Natural killer cell treated with Interleukin-12 subunit alpha and Interleukin-12 subunit beta and Interleukin-15 and Interleukin-18, amount 100 ng/mL, for 72 hours (primary cell): ENCODE data around the gene GSC2. TPM values are rescaled to one million over a fixed set of nuclear protein-coding genes. Genes with fewer than 3 reads are reported as not detected.

Experiments used
- ATAC-seq, 2 donors: fragments of 150-1000 bp; cut with Tn5 transposase in 1 of 2; sonication (Bioruptor Pico), chemical (Tn5 transposase) in 1 of 2; 2 replicates each; pipeline ENCODE4 v1.10.0; 2021
- DNase-seq: peaks from one replicate; pipeline ENCODE4 v3.0.0; 2022; ENCODE audit warnings: low spot score
- H3K27ac Mint-ChIP-seq, 2 donors: 1 replicate in 1 of 2; 2 replicates in 1 of 2; pipeline ENCODE4 v1.8.0; 2022; ENCODE audit warnings: mixed read lengths in 2 of 2, mild to moderate bottlenecking in 1 of 2, moderate library complexity in 1 of 2
- H3K27me3 Mint-ChIP-seq, 2 donors: 1 replicate in 1 of 2; 2 replicates in 1 of 2; pipeline ENCODE4 v1.8.0; 2022; ENCODE audit warnings: mixed read lengths in 2 of 2
- H3K36me3 Mint-ChIP-seq: one replicate; pipeline ENCODE4 v1.8.0; 2022; ENCODE audit warnings: mixed read lengths
- H3K4me1 Mint-ChIP-seq, 2 donors: 1 replicate in 1 of 2; 2 replicates in 1 of 2; pipeline ENCODE4 v1.8.0; 2022; ENCODE audit warnings: low read depth in 2 of 2, mixed read lengths in 2 of 2, mild to moderate bottlenecking in 1 of 2
- H3K4me3 Mint-ChIP-seq: one replicate; pipeline ENCODE4 v1.8.0; 2022; ENCODE audit warnings: mixed read lengths
- H3K9me3 Mint-ChIP-seq: 2 replicates; pipeline ENCODE4 v1.8.0; 2022; ENCODE audit warnings: mixed read lengths
- total RNA-seq, 2 donors: library from RNA; stranded (reverse); gene quantifications; one replicate each; pipeline ENCODE4 v1.2.3, GENCODE V29; 2022

Gene GSC2
- total RNA-seq, 2 donors from 2014 or later = not detected

DNA sequence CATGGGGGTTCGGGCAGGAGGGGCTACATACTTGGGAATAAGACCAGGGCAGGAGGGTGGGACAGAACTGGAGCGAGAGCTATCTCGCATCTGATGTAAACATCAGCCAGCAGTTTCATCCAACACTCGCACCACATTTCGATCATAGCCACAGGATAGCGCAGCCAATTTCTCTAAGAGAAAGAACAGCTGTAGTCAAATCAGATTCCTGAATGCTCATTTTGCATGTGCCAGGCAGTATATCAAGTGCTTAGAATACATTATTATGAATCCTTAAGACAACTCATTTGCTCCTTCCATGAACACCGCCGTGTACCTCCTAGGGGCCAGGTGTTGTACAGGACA is 42.4 kb downstream of the GSC2 start:
- no peak for ATAC-seq
- Mint-ChIP-seq H3K9me3 (no peaks in the 10 kb centered on the region), H3K4me3 (no peak overlapping the region), H3K27me3 (no peaks in the 10 kb centered on the region), H3K4me1 (peaks cover 46 to 52% of the 10 kb centered on the region in 2 donors), H3K36me3 (no peaks in the 10 kb centered on the region), H3K27ac (peak overlapping the region; percentile 67 to 88)
- DNase-seq = no peak

DNA sequence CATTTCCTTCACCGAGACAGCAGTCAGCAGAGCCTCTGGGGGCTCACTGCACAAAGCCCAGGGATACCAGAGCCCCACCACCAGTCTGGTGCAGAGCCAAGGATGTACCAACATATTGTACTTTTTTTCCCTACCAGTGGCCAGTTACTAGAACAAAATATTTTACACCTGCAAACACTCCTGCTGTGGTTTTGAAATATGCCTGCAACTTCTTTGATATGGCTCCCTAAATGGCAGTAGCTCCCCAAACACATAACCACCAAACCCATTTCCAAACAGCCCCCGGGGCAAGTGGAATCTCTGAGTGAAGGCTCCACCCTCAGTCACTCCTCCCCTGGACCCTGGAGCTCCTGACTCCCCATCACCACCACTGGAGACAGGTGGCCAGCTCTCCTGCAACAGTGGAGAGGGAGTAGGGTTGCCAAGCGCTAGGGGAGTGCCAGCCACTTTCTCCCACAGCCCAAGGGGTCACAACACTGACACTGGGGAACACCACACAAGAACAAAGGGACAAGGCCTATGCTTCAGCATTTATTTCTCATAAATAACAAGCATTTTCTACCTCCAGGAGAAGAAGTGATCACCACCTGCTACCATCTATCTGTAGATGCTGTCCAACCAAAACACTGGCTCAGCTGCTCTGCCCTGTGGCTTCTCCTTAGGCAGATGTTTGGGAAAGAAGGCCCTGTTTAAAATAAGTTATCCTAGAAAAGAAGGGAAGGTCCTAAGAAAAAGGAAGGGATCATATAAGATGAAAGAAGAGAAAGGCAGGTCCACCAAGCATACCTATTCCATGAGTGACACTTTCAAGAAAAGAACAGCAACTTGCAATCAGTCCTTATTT is 43.0 kb downstream of the GSC2 start:
- ATAC-seq = no peak
- H3K4me3 Mint-ChIP-seq = no peak overlapping the region
- no peaks in the 10 kb centered on the region for H3K36me3 Mint-ChIP-seq
- H3K9me3 Mint-ChIP-seq = no peaks in the 10 kb centered on the region
- peaks cover 46 to 52% of the 10 kb centered on the region in 2 donors for H3K4me1 Mint-ChIP-seq
- peak overlapping the region; percentile 67 to 88 for H3K27ac Mint-ChIP-seq
- no peaks in the 10 kb centered on the region for H3K27me3 Mint-ChIP-seq
- DNase-seq = no peak

DNA sequence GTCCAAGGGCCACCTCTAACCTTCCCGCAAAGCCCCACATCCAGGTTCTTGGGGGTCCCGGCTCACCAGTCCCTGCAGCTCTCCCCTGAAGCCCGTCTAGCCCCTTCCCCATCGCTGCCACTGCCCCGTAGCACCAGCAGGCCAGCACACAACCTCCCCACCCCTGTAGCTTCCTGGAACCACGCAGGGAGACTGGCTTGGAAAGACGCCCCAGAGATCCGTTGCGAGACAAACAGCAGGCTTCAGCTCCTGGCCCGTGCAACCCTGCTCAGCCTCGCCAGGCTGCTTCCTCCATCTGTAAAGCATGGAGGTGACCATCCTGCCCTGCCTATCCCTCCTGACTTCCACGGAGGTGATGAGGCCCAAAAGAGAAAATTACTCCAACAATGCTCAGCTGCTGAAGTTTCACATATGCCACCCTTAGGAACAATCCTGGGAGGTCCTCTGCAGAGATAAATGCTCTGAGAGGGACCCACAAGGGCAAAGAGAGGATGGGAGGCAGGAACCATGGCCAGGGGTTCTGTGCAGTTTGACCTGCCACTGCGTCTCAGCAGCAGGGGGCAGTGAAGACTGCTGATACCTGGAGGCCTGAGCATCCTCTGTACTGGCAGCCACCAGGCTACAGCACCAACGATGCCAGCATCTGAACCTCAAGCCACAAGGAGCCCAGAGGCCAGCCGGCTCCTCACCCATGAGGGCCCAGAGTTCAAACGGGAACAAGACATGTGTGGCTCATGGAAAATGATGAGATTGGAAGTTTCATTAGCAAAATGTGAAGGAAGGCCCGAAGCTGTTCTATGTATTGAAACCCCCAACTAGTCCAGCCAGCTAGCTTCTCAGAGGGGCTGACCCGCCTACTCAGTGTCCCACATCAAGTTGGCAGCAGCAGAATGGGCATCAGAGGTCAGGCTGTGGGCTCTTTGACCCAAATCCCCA is 44.0 kb downstream of the GSC2 start:
- Mint-ChIP-seq H3K36me3 (no peaks in the 10 kb centered on the region), H3K4me1 (peaks cover 45 to 47% of the 10 kb centered on the region in 2 donors), H3K4me3 (no peak overlapping the region), H3K27me3 (no peaks in the 10 kb centered on the region), H3K9me3 (no peaks in the 10 kb centered on the region), H3K27ac (peak overlapping the region; percentile 67 to 71)
- no peak for DNase-seq
- ATAC-seq = peak in 1 of 2 donors; percentile 50

DNA sequence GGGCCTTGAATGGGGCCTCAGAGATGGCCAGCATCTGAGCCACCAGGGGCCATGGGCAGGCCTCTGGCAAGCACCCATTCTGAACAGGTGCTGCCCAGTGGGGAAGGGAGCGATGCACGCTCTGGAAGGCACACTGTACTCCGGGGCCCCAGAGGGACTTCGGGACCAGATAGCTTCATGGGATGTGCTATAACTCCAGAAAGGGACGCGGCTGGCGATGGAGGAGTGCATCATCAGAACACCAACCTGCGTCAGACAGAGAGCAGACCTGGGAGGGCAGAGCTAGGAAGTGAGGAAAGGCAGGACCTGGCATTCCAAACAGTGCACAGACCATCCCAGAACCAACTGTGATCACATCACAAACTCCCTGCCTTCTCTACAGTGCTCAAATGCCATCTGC is 44.6 kb downstream of the GSC2 start:
- DNase-seq (no peak), ATAC-seq (no peak)
- Mint-ChIP-seq H3K27me3 (no peaks in the 10 kb centered on the region), H3K4me3 (no peak overlapping the region), H3K9me3 (no peaks in the 10 kb centered on the region), H3K27ac (no peak overlapping the region), H3K36me3 (no peaks in the 10 kb centered on the region), H3K4me1 (peaks cover 42 to 44% of the 10 kb centered on the region in 2 donors)

DNA sequence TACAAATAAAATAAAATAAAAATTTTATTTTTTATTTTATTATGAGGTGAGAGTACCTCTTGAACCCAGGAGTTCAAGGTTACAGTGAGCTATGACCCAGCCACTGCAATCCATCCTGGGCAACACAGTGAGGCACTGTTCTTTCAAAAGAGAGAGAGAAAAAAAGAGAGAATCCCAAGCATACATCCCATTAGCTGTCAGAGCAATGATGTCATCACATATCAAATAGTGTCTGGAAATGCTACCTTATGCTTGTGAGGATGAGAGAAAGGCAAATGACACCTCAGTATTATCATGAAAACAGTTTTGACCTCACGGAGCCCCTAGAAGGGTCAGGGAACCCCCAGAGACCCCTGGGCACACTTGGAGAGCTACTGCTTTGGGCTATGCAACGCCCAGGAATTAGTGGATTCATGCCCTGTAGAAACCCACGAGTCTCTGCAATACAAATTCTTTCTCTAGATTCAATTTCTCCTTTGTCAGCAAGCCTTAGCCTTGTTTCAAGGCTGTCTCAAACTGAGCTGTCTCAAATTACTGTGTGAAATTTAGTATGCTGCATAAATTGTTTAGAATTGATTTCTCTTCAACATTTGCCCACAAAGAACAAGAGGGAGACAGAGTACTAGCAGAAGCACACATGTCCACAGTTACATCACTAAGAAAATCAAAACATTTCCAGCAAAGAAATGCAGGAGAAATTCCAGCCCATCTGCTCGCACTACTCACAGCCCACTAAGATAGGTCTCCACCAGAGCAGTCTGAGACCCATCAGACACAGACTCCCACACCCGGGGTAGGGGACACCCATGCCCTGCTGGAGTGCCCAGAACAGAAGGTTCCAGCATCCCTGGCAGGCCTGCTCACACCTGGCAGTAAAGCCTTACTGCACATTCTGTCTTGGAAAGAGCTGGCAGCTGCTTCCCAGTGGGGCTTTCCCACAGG is 45.9 kb downstream of the GSC2 start:
- Mint-ChIP-seq H3K27ac (peak overlapping the region in 1 of 2 donors; percentile 21), H3K4me3 (no peak overlapping the region), H3K4me1 (peaks cover 34 to 37% of the 10 kb centered on the region in 2 donors), H3K36me3 (no peaks in the 10 kb centered on the region), H3K9me3 (no peaks in the 10 kb centered on the region), H3K27me3 (no peaks in the 10 kb centered on the region)
- ATAC-seq = no peak
- DNase-seq = no peak

DNA sequence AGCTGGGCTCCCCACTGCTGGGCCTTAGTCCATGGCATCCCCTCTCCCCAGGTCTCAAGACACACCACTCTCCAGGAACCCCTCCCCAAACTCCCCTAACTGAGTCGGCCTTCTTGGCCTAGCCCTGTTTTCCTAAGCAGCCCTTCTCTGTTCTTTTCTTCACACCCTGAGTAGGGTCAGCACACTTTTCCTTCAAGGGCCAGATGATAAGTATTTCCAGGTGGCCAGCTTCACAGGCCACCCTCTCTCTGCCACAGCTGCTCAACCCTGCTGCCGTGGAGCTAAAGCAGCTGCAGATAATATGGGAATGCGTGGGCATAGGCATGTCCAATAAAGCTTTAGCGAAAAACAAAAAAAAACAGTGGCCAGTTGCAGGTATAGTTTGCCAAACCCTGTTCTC is 51.9 kb downstream of the GSC2 start:
- no peaks in the 10 kb centered on the region for H3K27me3 Mint-ChIP-seq
- no peak overlapping the region for H3K4me3 Mint-ChIP-seq
- H3K4me1 Mint-ChIP-seq = peaks cover 11 to 30% of the 10 kb centered on the region in 2 donors
- H3K9me3 Mint-ChIP-seq = no peaks in the 10 kb centered on the region
- DNase-seq = no peak
- no peak for ATAC-seq
- no peaks in the 10 kb centered on the region for H3K36me3 Mint-ChIP-seq
- peak overlapping the region in 1 of 2 donors; percentile 49 for H3K27ac Mint-ChIP-seq

DNA sequence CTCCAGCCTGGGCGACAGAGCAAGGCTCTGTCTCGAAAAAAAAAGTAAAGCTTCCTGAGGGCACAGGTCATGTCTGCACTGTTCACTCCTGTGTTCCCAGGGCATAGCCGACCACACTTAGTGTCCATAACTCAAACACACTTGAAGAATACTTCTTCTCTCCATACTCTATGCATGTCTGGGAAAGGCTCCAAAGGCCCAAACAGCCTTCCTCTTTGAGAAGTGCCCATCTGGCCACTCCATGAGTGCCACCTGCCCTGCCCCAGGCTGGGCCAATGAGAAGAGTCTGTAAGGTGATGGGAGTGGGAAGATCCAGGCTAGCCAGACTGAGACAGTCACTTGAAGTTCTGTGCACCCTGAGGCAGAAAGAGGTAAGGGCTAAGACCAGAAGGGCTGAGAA is 52.6 kb downstream of the GSC2 start:
- DNase-seq (no peak), ATAC-seq (no peak)
- H3K27ac Mint-ChIP-seq = peak overlapping the region in 1 of 2 donors; percentile 49
- H3K4me1 Mint-ChIP-seq = peaks cover 15 to 31% of the 10 kb centered on the region in 2 donors
- H3K9me3 Mint-ChIP-seq = no peaks in the 10 kb centered on the region
- H3K27me3 Mint-ChIP-seq = no peaks in the 10 kb centered on the region
- no peak overlapping the region for H3K4me3 Mint-ChIP-seq
- no peaks in the 10 kb centered on the region for H3K36me3 Mint-ChIP-seq

Other genes starting within 250 kb of the GSC2 start
- 1 to 10 TPM; 1.1 to 1.9 TPM for gene DGCR6, start 244.0 kb downstream of the GSC2 start, total RNA-seq
- not detected for gene PRODH, start 214.0 kb downstream of the GSC2 start, total RNA-seq
- gene DGCR2, start 27.9 kb downstream of the GSC2 start, total RNA-seq = 10 to 100 TPM; 29.6 to 34.6 TPM
- under 1 TPM in 1 of 2 donors, not detected in 1; 0.39 TPM for gene TSSK2, start 19.0 kb downstream of the GSC2 start, total RNA-seq
- 10 to 100 TPM; 30.0 to 38.6 TPM for gene ESS2, start 5.6 kb downstream of the GSC2 start, total RNA-seq
- gene SLC25A1, start 28.4 kb upstream of the GSC2 start, total RNA-seq = 10 to 100 TPM; 44.5 to 44.7 TPM
- 1 to 10 TPM in 1 of 2 donors, under 1 TPM in 1; 0.50 to 1.5 TPM for gene CLTCL1, start 141.4 kb upstream of the GSC2 start, total RNA-seq